Adipose tissue (tissue), 3 donors: ENCODE measurements around the gene THUMPD3. TPM values are rescaled to one million over a fixed set of nuclear protein-coding genes. Genes with fewer than 3 reads are reported as not detected.

Experiments
- H3K27ac ChIP-seq: one replicate; pipeline ENCODE4 v1.5.1; 2013; ENCODE audit warnings: low read depth, low read length
- WGBS, 3 donors: extraction: QIAGEN DNeasy Blood & Tissue Kit; methylation state at CpG; one replicate each; pipeline ENCODE4 v1.1.7; 2013; 5-methylcytosine and 5-hydroxymethylcytosine counted together
- polyA plus RNA-seq, 3 donors: library from polyadenylated mRNA; stranded (reverse); fragments of 200-250 nt; gene quantifications; one replicate each; pipeline ENCODE4 v1.2.3, GENCODE V29; 2013
- donor health status: healthy with polysubstance abuse.
- donor health status: Bipolar disorder and iron deficiency.
- donor health status: healthy.

THUMPD3 gene
- polyA plus RNA-seq, 3 donors = 14.1 to 22.3 (median 14.3) TPM

DNA sequence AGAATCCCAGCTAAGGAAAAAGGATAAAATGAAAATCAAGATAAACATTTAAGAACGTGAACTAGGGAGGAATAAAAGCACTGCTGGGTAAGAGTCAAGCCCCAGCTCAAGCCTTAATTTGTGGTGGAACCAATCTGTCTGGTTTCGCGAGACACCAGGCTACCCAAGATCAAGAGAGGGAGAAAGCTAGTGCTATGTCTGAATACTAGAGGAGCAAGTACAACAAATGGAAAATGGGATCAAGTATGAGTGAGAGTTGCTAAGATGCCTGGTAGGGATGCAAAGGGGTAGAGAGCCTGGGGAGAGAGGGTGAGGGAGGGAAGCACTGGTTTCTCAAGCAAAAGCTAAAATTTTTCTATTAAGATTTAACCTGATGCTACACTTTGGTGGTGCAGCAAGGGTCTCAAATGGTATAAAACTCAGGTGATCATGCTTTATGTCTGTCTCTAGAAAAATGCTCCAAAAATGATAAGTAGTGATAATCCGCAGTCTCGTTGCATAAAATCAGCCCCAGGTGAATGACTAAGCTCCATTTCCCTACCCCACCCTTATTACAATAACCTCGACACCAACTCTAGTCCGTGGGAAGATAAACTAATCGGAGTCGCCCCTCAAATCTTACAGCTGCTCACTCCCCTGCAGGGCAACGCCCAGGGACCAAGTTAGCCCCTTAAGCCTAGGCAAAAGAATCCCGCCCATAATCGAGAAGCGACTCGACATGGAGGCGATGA lies 32.9 kb downstream of the THUMPD3 start:
- WGBS, 3 donors = 5 to 10% (median 8%) methylated on average over 15 of the region's 15 CpGs
- peak overlapping the region; percentile 95 for H3K27ac ChIP-seq

- WGBS, 3 donors = 0 to 1% (median 0%) methylated on average over 20 to 25 of the region's 25 CpGs
- H3K27ac ChIP-seq = peak overlapping the region; percentile 95
Observed at GRCh38 chr3:9396301-9396631, 33.4 kb downstream of the THUMPD3 start.

DNA sequence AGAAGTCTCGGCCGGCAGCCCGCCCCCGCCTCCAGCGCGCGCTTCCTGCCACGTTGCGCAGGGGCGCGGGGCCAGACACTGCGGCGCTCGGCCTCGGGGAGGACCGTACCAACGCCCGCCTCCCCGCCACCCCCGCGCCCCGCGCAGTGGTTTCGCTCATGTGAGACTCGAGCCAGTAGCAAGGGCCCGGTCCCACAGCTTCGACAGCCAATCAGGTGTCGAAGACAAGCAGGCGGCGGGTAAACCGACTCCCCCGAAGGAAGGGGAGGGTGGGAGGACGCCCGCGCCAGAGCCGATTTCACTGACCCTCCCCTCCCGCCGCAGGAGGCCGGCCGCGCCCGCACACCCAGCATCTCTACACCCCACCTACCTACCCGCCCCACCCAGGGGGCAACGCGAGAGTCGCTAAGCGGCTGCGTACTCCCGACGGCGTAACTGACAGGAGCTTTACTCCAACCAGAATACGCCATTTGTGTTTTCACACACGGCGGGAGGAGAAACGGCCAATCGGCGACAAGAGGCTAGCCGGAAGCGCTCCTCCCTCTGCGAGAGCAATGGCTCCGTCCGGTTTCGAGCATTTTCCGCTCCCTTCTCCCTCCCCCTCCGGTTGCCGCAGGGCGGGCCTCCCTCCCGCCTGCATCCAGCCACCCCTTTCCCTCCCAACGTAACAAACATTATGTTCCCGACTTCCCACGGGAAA lies 33.9 kb downstream of the THUMPD3 start:
- 0 to 1% (median 1%) methylated on average over 56 to 71 of the region's 71 CpGs for WGBS, 3 donors
- H3K27ac ChIP-seq = peak overlapping the region; percentile 95

DNA sequence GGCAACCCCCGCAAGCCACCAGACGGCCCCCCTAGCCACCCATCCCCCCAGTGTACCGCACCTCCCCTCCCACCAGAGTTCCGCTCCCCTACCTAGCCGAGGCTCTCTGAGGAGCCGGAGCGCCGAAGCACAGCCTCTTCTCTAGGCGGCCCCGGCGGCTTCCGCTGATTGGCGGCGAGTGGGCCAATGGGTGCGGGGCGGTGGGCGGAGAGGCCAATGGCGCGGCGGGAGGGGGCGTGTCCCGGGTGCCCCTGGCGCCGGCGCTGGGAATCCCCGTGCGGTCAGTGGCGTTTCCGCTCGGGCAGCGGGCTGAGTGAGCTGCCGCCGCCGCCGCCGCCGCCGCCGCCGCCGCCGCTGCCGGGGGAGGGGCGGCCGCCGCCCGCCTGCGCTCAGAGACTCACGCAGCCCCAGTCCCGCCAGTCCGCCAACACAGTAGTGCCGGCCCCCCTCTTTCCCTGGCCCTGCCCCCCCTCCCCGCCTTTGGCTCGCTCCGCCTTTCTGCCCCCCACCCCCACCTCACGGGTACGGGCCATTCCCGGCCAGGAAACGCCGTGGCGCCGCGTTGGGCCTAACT lies 34.6 kb downstream of the THUMPD3 start, which contains the start of gene SETD5:
Gene SETD5 (plus strand): TSS at position 284 of the 574 bp plus-strand sequence. CDS start 31,324 bp downstream, outside the sequence.
- H3K27ac ChIP-seq = peak within 1 kb of the TSS; percentile 95
- 0 to 1% (median 0%) methylated on average over 28 to 53 of the region's 63 CpGs for WGBS, 3 donors

DNA sequence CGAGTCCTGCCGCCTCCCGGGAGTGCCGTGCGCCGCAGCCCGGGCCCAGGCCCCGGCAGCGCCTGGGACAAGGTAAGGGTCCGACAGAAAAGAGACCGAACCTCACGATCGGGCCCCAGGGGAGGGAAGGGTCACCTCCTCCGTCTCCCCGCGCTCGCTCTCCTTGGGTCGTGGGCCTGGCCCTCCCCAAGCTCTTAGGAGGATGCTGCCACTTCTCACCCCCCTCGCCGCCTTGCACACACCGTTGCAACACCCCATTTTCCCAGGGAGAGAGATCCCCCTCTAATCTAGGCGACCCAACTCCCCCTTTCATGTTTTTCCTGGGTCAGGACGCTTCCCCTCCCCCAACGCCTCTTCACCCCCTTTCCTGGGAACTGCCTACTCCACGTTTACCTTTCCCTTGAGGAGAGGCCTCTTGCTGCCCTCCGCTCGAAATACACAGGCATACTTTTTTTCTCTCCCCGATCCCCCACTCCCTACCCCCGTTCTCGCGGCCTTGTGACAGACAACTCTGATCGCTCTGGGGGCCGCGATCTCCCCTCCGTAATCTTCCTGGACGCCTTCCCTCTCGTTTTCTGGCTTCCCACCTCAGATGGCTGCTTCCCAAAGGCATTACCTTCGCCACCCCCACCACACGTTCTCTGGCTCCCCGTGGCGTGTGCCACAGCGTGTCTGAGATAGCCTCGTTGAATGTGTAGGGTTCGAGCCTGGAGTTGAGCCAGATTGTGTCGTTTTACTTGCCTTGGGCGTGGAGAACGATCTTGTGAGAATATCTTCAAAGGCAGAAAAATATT lies 35.2 kb downstream of the THUMPD3 start:
- H3K27ac ChIP-seq = peak overlapping the region; percentile 95
- 0 to 1% (median 0%) methylated on average over 45 to 47 of the region's 47 CpGs for WGBS, 3 donors

- peak overlapping the region; percentile 95 for H3K27ac ChIP-seq
- 0 to 1% (median 0%) methylated on average over 7 of the region's 7 CpGs for WGBS, 3 donors
Observed at GRCh38 chr3:9398700-9399336, 36.0 kb downstream of the THUMPD3 start.

- WGBS, 3 donors = 1 to 3% (median 2%) methylated on average over 2 of the region's 2 CpGs
- H3K27ac ChIP-seq = no peak overlapping the region
Observed at GRCh38 chr3:9399337-9399703, 36.5 kb downstream of the THUMPD3 start.

- WGBS, 3 donors = 0 to 1% (median 1%) methylated on average over 3 of the region's 3 CpGs
- no peak overlapping the region for H3K27ac ChIP-seq
Observed at GRCh38 chr3:9399746-9400145, 36.9 kb downstream of the THUMPD3 start.

- WGBS, 3 donors = 24 to 36% (median 35%) methylated on average over 3 of the region's 3 CpGs
- H3K27ac ChIP-seq = no peak overlapping the region
Observed at GRCh38 chr3:9400616-9401015, 37.8 kb downstream of the THUMPD3 start.

DNA sequence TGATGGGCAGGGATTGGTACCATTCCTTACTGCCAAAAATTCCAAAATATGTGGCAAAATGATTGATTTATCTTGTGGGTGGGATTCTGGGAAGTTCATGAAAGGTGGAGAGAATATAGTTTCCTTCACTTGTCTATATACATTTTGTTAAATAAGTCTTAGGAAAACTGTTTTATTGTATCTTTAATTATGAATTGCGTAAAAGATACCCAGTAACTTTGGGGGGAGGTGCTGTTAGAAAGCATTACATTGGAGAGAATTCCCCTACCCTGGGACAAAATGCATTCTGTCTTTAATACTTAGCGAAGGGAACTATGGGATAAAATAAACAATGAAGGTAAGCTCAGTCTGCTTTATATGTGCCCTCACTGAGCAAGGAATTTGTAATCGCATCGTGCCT lies 39.1 kb downstream of the THUMPD3 start:
- no peak overlapping the region for H3K27ac ChIP-seq
- 30 to 65% (median 55%) methylated on average over 4 of the region's 4 CpGs for WGBS, 3 donors

GRCh38 chr3:9402410-9403228 lies 39.8 kb downstream of the THUMPD3 start:
- H3K27ac ChIP-seq = no peak overlapping the region
- WGBS, 3 donors = 10 to 41% (median 30%) methylated on average over 3 of the region's 3 CpGs

GRCh38 chr3:9403463-9403862 lies 40.6 kb downstream of the THUMPD3 start:
- WGBS, 3 donors = 53 to 60% (median 56%) methylated on average over 2 of the region's 2 CpGs
- no peak overlapping the region for H3K27ac ChIP-seq

DNA sequence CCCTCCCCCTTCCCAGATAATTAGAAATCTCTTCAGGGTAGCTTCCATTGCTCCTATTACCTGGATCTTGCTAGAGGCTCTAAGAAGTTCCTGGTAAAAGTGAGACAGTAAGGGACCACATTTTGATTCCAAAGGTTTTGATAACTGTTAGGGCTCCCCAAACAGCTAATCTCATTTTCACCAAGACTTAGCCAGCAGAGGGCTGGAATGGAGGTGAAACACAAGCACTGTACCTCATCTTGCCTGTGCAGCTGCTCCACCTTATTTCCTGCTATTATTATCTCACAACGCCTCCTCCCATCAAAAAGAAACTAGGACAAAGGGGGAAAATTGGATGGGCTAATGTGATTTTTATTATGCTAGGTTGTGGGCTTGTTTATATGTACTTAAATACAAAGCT lies 41.8 kb downstream of the THUMPD3 start:
- 9 to 33% (median 31%) methylated on average over 1 of the region's 1 CpG for WGBS, 3 donors
- no peak overlapping the region for H3K27ac ChIP-seq

GRCh38 chr3:9405756-9406155 lies 42.9 kb downstream of the THUMPD3 start:
- H3K27ac ChIP-seq = no peak overlapping the region

DNA sequence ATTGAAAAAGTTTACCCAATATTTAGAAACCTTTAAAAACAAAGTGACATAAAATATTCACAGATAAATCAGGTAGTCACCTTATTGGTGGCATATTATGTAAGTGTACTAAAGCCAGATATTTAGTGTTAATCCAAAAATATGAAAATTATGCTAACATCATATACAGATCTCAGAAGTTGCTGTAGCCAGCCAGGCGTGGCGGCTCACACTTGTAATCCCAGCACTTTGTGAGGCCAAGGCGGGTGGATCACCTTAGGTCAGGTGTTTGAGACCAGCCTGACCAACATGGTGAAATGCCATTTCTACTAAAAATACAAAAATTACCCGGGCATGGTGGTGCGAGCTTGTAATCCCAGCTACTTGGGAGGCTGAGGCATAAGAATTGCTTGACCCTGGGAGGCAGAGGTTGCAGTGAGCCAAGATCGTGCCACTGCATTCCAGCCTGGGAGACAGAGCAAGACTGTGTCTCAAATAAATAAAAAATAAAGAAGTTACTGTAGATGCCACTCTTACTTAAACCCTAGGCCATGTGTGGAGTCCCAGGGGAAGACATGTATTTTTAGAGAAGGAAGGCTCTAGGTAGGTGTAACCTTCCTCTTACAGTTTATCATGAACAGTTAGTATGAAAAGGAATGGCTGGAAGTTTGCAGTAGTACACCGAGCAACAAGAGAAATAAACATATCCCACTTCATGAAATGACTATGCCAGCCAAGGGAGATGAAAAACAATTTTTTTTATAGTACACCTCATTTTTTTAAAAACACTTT lies 44.2 kb downstream of the THUMPD3 start:
- WGBS, 3 donors = 87% methylated on average over 7 of the region's 7 CpGs
- no peak overlapping the region for H3K27ac ChIP-seq

More at GRCh38 chr3:9405756-9406155, 42.9 kb downstream of the THUMPD3 start:
- WGBS, 3 donors = 36 to 71% (median 68%) methylated on average over 3 of the region's 3 CpGs

GRCh38 chr3:9408061-9408460 lies 45.2 kb downstream of the THUMPD3 start:
- 91 to 95% (median 93%) methylated on average over 6 of the region's 6 CpGs for WGBS, 3 donors

GRCh38 chr3:9408546-9408945 lies 45.7 kb downstream of the THUMPD3 start:
- no peak overlapping the region for H3K27ac ChIP-seq
- 55 to 86% (median 79%) methylated on average over 1 of the region's 1 CpG for WGBS, 3 donors

More at GRCh38 chr3:9408061-9408460, 45.2 kb downstream of the THUMPD3 start:
- no peak overlapping the region for H3K27ac ChIP-seq
